Measurements from ENCODE around the gene RBMS3. TPM values are rescaled to one million over a fixed set of nuclear protein-coding genes. Genes with fewer than 3 reads are reported as not detected.

RBMS3 gene
- total and polyA plus RNA-seq, 5 donors from 2014 or later, result 5.2 to 18.8 (median 8.5) TPM

- Mint-ChIP-seq H3K36me3 (no peaks in the 10 kb centered on the region), H3K9me3 (peaks cover 0 to 6% (median 2%) of the 10 kb centered on the region in 7 donors), H3K4me1 (peaks cover 0 to 3% (median 1%) of the 10 kb centered on the region in 4 donors), H3K27ac (no peak overlapping the region), H3K4me3 (no peak overlapping the region), H3K27me3 (no peaks in the 10 kb centered on the region)
- H3K4me3 ChIP-seq (ENCODE audit: low read depth, low read length), result no peak overlapping the region
- H3K36me3 ChIP-seq (ENCODE audit: control insufficient read depth, insufficient read depth, low read length), result no peaks in the 10 kb centered on the region
- no peak for DNase-seq
- H3K27me3 ChIP-seq (ENCODE audit: control insufficient read depth, insufficient read depth, low read length), result no peaks in the 10 kb centered on the region
- no peaks in the 10 kb centered on the region for H3K4me1 ChIP-seq (ENCODE audit: control insufficient read depth, insufficient read depth, low read length, poor library complexity, severe bottlenecking)
- ATAC-seq (ENCODE audit: low read depth in 2 of 2), result no peak
- no peak overlapping the region for H3K27ac ChIP-seq (ENCODE audit: insufficient read depth, low read length, poor library complexity, severe bottlenecking)
- no peaks in the 10 kb centered on the region for H3K9me3 ChIP-seq (ENCODE audit: control insufficient read depth in 2 of 2, low read length in 2 of 2)
These were observed 98.2 kb downstream of the RBMS3 start for GRCh38 chr3:29379097-29379496.

- Mint-ChIP-seq H3K36me3 (peaks cover 6% of the 10 kb centered on the region), H3K9me3 (peaks cover 0 to 12% (median 5%) of the 10 kb centered on the region in 7 donors)
These were observed 100.7 kb downstream of the RBMS3 start for GRCh38 chr3:29381595-29381994.

GRCh38 chr3:29382409-29382808, 101.5 kb downstream of the RBMS3 start:
- DNase-seq (no peak), ATAC-seq (ENCODE audit: low read depth in 2 of 2) (no peak)
- H3K36me3 ChIP-seq (ENCODE audit: control insufficient read depth, insufficient read depth, low read length), result no peaks in the 10 kb centered on the region
- no peaks in the 10 kb centered on the region for H3K27me3 ChIP-seq (ENCODE audit: control insufficient read depth, insufficient read depth, low read length)
- H3K4me1 Mint-ChIP-seq, result peaks cover 9 to 32% (median 12%) of the 10 kb centered on the region in 4 donors
- H3K9me3 ChIP-seq (ENCODE audit: control insufficient read depth in 2 of 2, low read length in 2 of 2), result no peaks in the 10 kb centered on the region
- peaks cover 0 to 10% (median 5%) of the 10 kb centered on the region in 7 donors for H3K9me3 Mint-ChIP-seq
- H3K27ac ChIP-seq (ENCODE audit: insufficient read depth, low read length, poor library complexity, severe bottlenecking), result no peak overlapping the region
- H3K4me3 Mint-ChIP-seq, result peak overlapping the region in 1 of 4 donors; percentile 30
- H3K4me1 ChIP-seq (ENCODE audit: control insufficient read depth, insufficient read depth, low read length, poor library complexity, severe bottlenecking), result no peaks in the 10 kb centered on the region
- H3K27ac Mint-ChIP-seq, result no peak overlapping the region
- peaks cover 6% of the 10 kb centered on the region for H3K36me3 Mint-ChIP-seq
- no peak overlapping the region for H3K4me3 ChIP-seq (ENCODE audit: low read depth, low read length)
- H3K27me3 Mint-ChIP-seq, result no peaks in the 10 kb centered on the region

More at GRCh38 chr3:29381595-29381994, 100.7 kb downstream of the RBMS3 start:
- no peak for ATAC-seq (ENCODE audit: low read depth in 2 of 2)
- H3K4me1 ChIP-seq (ENCODE audit: control insufficient read depth, insufficient read depth, low read length, poor library complexity, severe bottlenecking), result no peaks in the 10 kb centered on the region
- Mint-ChIP-seq H3K27me3 (no peaks in the 10 kb centered on the region), H3K4me1 (peaks cover 6 to 26% (median 10%) of the 10 kb centered on the region in 4 donors), H3K27ac (no peak overlapping the region), H3K4me3 (no peak overlapping the region)
- no peak for DNase-seq
- H3K9me3 ChIP-seq (ENCODE audit: control insufficient read depth in 2 of 2, low read length in 2 of 2), result no peaks in the 10 kb centered on the region
- no peak overlapping the region for H3K4me3 ChIP-seq (ENCODE audit: low read depth, low read length)
- H3K27ac ChIP-seq (ENCODE audit: insufficient read depth, low read length, poor library complexity, severe bottlenecking), result no peak overlapping the region
- no peaks in the 10 kb centered on the region for H3K36me3 ChIP-seq (ENCODE audit: control insufficient read depth, insufficient read depth, low read length)
- H3K27me3 ChIP-seq (ENCODE audit: control insufficient read depth, insufficient read depth, low read length), result no peaks in the 10 kb centered on the region

- no peak for ATAC-seq (ENCODE audit: low read depth in 2 of 2)
- H3K4me3 Mint-ChIP-seq, result peak overlapping the region in 1 of 4 donors; percentile 30
These were observed 102.0 kb downstream of the RBMS3 start for GRCh38 chr3:29382845-29383244.

GRCh38 chr3:29384640-29385039, 103.8 kb downstream of the RBMS3 start:
- H3K4me3 Mint-ChIP-seq, result peak overlapping the region in 1 of 4 donors; percentile 58
- H3K4me1 ChIP-seq (ENCODE audit: control insufficient read depth, insufficient read depth, low read length, poor library complexity, severe bottlenecking), result no peaks in the 10 kb centered on the region
- H3K36me3 ChIP-seq (ENCODE audit: control insufficient read depth, insufficient read depth, low read length), result no peaks in the 10 kb centered on the region
- H3K9me3 Mint-ChIP-seq, result peaks cover 0 to 9% (median 3%) of the 10 kb centered on the region in 7 donors
- no peaks in the 10 kb centered on the region for H3K27me3 Mint-ChIP-seq
- no peak overlapping the region for H3K27ac ChIP-seq (ENCODE audit: insufficient read depth, low read length, poor library complexity, severe bottlenecking)
- no peak overlapping the region for H3K4me3 ChIP-seq (ENCODE audit: low read depth, low read length)
- no peak for ATAC-seq (ENCODE audit: low read depth in 2 of 2)
- no peak overlapping the region for H3K27ac Mint-ChIP-seq
- no peaks in the 10 kb centered on the region for H3K9me3 ChIP-seq (ENCODE audit: control insufficient read depth in 2 of 2, low read length in 2 of 2)
- DNase-seq, result no peak
- H3K36me3 Mint-ChIP-seq, result peaks cover 6% of the 10 kb centered on the region
- H3K27me3 ChIP-seq (ENCODE audit: control insufficient read depth, insufficient read depth, low read length), result no peaks in the 10 kb centered on the region
- peaks cover 9 to 43% (median 12%) of the 10 kb centered on the region in 4 donors for H3K4me1 Mint-ChIP-seq

More at GRCh38 chr3:29382845-29383244, 102.0 kb downstream of the RBMS3 start:
- H3K27ac ChIP-seq (ENCODE audit: insufficient read depth, low read length, poor library complexity, severe bottlenecking), result no peak overlapping the region
- Mint-ChIP-seq H3K9me3 (peaks cover 0 to 10% (median 4%) of the 10 kb centered on the region in 7 donors), H3K4me1 (peaks cover 9 to 34% (median 12%) of the 10 kb centered on the region in 4 donors), H3K27ac (no peak overlapping the region), H3K36me3 (peaks cover 6% of the 10 kb centered on the region), H3K27me3 (no peaks in the 10 kb centered on the region)
- H3K4me1 ChIP-seq (ENCODE audit: control insufficient read depth, insufficient read depth, low read length, poor library complexity, severe bottlenecking), result no peaks in the 10 kb centered on the region
- no peak overlapping the region for H3K4me3 ChIP-seq (ENCODE audit: low read depth, low read length)
- H3K36me3 ChIP-seq (ENCODE audit: control insufficient read depth, insufficient read depth, low read length), result no peaks in the 10 kb centered on the region
- DNase-seq, result no peak
- no peaks in the 10 kb centered on the region for H3K9me3 ChIP-seq (ENCODE audit: control insufficient read depth in 2 of 2, low read length in 2 of 2)
- no peaks in the 10 kb centered on the region for H3K27me3 ChIP-seq (ENCODE audit: control insufficient read depth, insufficient read depth, low read length)

- Mint-ChIP-seq H3K27me3 (no peaks in the 10 kb centered on the region), H3K27ac (no peak overlapping the region), H3K4me1 (peaks cover 9 to 43% (median 12%) of the 10 kb centered on the region in 4 donors), H3K36me3 (peaks cover 6% of the 10 kb centered on the region), H3K9me3 (peaks cover 0 to 7% (median 3%) of the 10 kb centered on the region in 7 donors), H3K4me3 (peak overlapping the region in 1 of 4 donors; percentile 1)
- ATAC-seq (ENCODE audit: low read depth in 2 of 2), result no peak
- H3K4me1 ChIP-seq (ENCODE audit: control insufficient read depth, insufficient read depth, low read length, poor library complexity, severe bottlenecking), result no peaks in the 10 kb centered on the region
- H3K27ac ChIP-seq (ENCODE audit: insufficient read depth, low read length, poor library complexity, severe bottlenecking), result no peak overlapping the region
- DNase-seq, result no peak
- no peaks in the 10 kb centered on the region for H3K9me3 ChIP-seq (ENCODE audit: control insufficient read depth in 2 of 2, low read length in 2 of 2)
- H3K27me3 ChIP-seq (ENCODE audit: control insufficient read depth, insufficient read depth, low read length), result no peaks in the 10 kb centered on the region
- H3K36me3 ChIP-seq (ENCODE audit: control insufficient read depth, insufficient read depth, low read length), result no peaks in the 10 kb centered on the region
- H3K4me3 ChIP-seq (ENCODE audit: low read depth, low read length), result no peak overlapping the region
These were observed 104.4 kb downstream of the RBMS3 start for GRCh38 chr3:29385046-29385830.

- Histone ChIP-seq H3K9me3 (ENCODE audit: control insufficient read depth in 2 of 2, low read length in 2 of 2) (no peaks in the 10 kb centered on the region), H3K27me3 (ENCODE audit: control insufficient read depth, insufficient read depth, low read length) (no peaks in the 10 kb centered on the region), H3K27ac (ENCODE audit: insufficient read depth, low read length, poor library complexity, severe bottlenecking) (no peak overlapping the region), H3K36me3 (ENCODE audit: control insufficient read depth, insufficient read depth, low read length) (no peaks in the 10 kb centered on the region), H3K4me3 (ENCODE audit: low read depth, low read length) (no peak overlapping the region), H3K4me1 (ENCODE audit: control insufficient read depth, insufficient read depth, low read length, poor library complexity, severe bottlenecking) (no peaks in the 10 kb centered on the region)
- Mint-ChIP-seq H3K36me3 (peaks cover 6% of the 10 kb centered on the region), H3K27ac (no peak overlapping the region), H3K4me3 (no peak overlapping the region), H3K4me1 (peaks cover 9 to 39% (median 11%) of the 10 kb centered on the region in 4 donors), H3K27me3 (no peaks in the 10 kb centered on the region), H3K9me3 (peaks cover 3 to 7% (median 5%) of the 10 kb centered on the region in 7 donors)
- DNase-seq, result no peak
- no peak for ATAC-seq (ENCODE audit: low read depth in 2 of 2)
These were observed 108.5 kb downstream of the RBMS3 start for GRCh38 chr3:29389362-29389761.

All from CD4-positive, CD25-positive, alpha-beta regulatory T cell (primary cell).